CD4-positive, alpha-beta T cell (primary cell): ENCODE measurements around the gene DOK1. TPM values are rescaled to one million over a fixed set of nuclear protein-coding genes. Genes with fewer than 3 reads are reported as not detected.

ENCODE experiments used
- ATAC-seq: fragments of 200-7000 bp; cut with Tn5 transposase; one replicate; pipeline ENCODE4 v1.10.0; 2022; ENCODE audit warnings: mild to moderate bottlenecking; ENCODE audit not compliant: poor library complexity
- CTCF ChIA-PET: fragments of 350-600 bp; sonication (Branson Sonifier 250); formaldehyde crosslinking; loops from one replicate; lab custom pipeline; 2021; ENCODE audit warnings: antibody characterized with exemption, inconsistent platforms; lab: Charles Lee
- POLR2A ChIA-PET: fragments of 350-600 bp; sonication (Branson Sonifier 250); formaldehyde crosslinking; loops from one replicate; lab custom pipeline; 2021; ENCODE audit warnings: antibody characterized with exemption, inconsistent platforms; lab: Charles Lee
- DNase-seq, 14 experiments: peaks; one replicate each; pipeline ENCODE4 v3.0.0-alpha.2; 2013 to 2020; ENCODE audit warnings: mixed read lengths in 2 of 14
- H3K27ac ChIP-seq, 2 donors: one replicate each; pipeline versions ENCODE4 v1.5.1 to v1.7.0; 2013; ENCODE audit warnings: low read length in 2 of 2, low read depth in 1 of 2, mild to moderate bottlenecking in 1 of 2
- H3K27me3 ChIP-seq, 2 experiments: 1 replicate in 1 of 2; 2 replicates in 1 of 2; pipeline versions ENCODE4 v1.6.1 to v1.7.0; 2013; ENCODE audit warnings: low read length in 2 of 2, control low read depth in 1 of 2, mild to moderate bottlenecking in 1 of 2, moderate library complexity in 1 of 2; ENCODE audit not compliant: insufficient read depth in 2 of 2, control insufficient read depth in 1 of 2
- H3K36me3 ChIP-seq: one replicate; pipeline ENCODE4 v1.6.1; 2013; ENCODE audit warnings: low read length, control low read depth; ENCODE audit not compliant: insufficient read depth
- H3K4me1 ChIP-seq: one replicate; pipeline ENCODE4 v1.6.1; 2013; ENCODE audit warnings: low read length, control low read depth; ENCODE audit not compliant: insufficient read depth
- H3K4me3 ChIP-seq: one replicate; pipeline ENCODE4 v1.5.1; 2013; ENCODE audit warnings: mild to moderate bottlenecking, low read length, moderate library complexity
- H3K9me3 ChIP-seq, 2 experiments: 1 replicate in 1 of 2; 2 replicates in 1 of 2; pipeline versions ENCODE4 v1.6.1 to v1.7.0; 2013; ENCODE audit warnings: low read length in 2 of 2, mild to moderate bottlenecking in 2 of 2, control low read depth in 1 of 2, moderate library complexity in 1 of 2; ENCODE audit not compliant: control insufficient read depth in 1 of 2, insufficient read depth in 1 of 2
- H3K27ac Mint-ChIP-seq: one replicate; pipeline ENCODE4 v1.8.0; 2020; ENCODE audit warnings: mixed read lengths
- H3K27me3 Mint-ChIP-seq: one replicate; pipeline ENCODE4 v1.8.0; 2021; ENCODE audit warnings: mixed read lengths
- H3K36me3 Mint-ChIP-seq: one replicate; pipeline ENCODE4 v1.8.0; 2021; ENCODE audit warnings: low read depth, mixed read lengths
- H3K4me1 Mint-ChIP-seq: one replicate; pipeline ENCODE4 v1.8.0; 2021; ENCODE audit warnings: low read depth, mixed read lengths
- H3K4me3 Mint-ChIP-seq: one replicate; pipeline ENCODE4 v1.8.0; 2020; ENCODE audit warnings: mild to moderate bottlenecking, mixed read lengths
- H3K9me3 Mint-ChIP-seq: one replicate; pipeline ENCODE4 v1.8.0; 2020; ENCODE audit warnings: mixed read lengths
- intact Hi-C, 2 experiments: fragments of 100-400 bp; cut with DNase I in 1 of 2; cut with micrococcal nuclease in 1 of 2; formaldehyde crosslinking; loops; one replicate each; pipeline versions ENCODE4 v1.15.1 to v1.9.0; 2023 to 2025; cut with DNase I, micrococcal nuclease
- total RNA-seq, 174 experiments: library from RNA in 2 of 174; stranded (reverse) in 2 of 174; gene quantifications; one replicate each; pipeline ENCODE4 v1.2.3 and lab custom pipeline; 2021 to 2026
- TF ChIP-seq, protein P1 (sequence below): fragments of 200-600 bp; IDR thresholded peaks from one replicate; pipeline ENCODE4 v1.8.0; 2022; ENCODE audit warnings: antibody characterized with exemption, mild to moderate bottlenecking

DOK1 gene
- total RNA-seq, 2 experiments from 2014 or later: 3.4 to 6.0 TPM

- Histone ChIP-seq H3K27ac (no peak overlapping the region), H3K36me3 (no peaks in the 10 kb centered on the region), H3K4me3 (no peak overlapping the region), H3K4me1 (no peaks in the 10 kb centered on the region), H3K9me3 (no peaks in the 10 kb centered on the region), H3K27me3 (peaks cover 8 to 35% of the 10 kb centered on the region in 2 experiments)
- ChIA-PET CTCF (no interaction called here), POLR2A (no interaction called here)
- H3K4me1 Mint-ChIP-seq: no peaks in the 10 kb centered on the region
- no peak overlapping the region for H3K27ac Mint-ChIP-seq
- peaks cover 39% of the 10 kb centered on the region for H3K27me3 Mint-ChIP-seq
- intact Hi-C loops: no loop called here
- H3K9me3 Mint-ChIP-seq: no peaks in the 10 kb centered on the region
- TF ChIP-seq, protein P1, sequence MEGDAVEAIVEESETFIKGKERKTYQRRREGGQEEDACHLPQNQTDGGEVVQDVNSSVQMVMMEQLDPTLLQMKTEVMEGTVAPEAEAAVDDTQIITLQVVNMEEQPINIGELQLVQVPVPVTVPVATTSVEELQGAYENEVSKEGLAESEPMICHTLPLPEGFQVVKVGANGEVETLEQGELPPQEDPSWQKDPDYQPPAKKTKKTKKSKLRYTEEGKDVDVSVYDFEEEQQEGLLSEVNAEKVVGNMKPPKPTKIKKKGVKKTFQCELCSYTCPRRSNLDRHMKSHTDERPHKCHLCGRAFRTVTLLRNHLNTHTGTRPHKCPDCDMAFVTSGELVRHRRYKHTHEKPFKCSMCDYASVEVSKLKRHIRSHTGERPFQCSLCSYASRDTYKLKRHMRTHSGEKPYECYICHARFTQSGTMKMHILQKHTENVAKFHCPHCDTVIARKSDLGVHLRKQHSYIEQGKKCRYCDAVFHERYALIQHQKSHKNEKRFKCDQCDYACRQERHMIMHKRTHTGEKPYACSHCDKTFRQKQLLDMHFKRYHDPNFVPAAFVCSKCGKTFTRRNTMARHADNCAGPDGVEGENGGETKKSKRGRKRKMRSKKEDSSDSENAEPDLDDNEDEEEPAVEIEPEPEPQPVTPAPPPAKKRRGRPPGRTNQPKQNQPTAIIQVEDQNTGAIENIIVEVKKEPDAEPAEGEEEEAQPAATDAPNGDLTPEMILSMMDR: no peak
- H3K36me3 Mint-ChIP-seq: no peaks in the 10 kb centered on the region
- no peak overlapping the region for H3K4me3 Mint-ChIP-seq
- DNase-seq (no peak), ATAC-seq (no peak)
Observed at GRCh38 chr2:74602586-74603281, 48.2 kb downstream of the DOK1 start.

- H3K9me3 Mint-ChIP-seq: no peaks in the 10 kb centered on the region
- TF ChIP-seq, protein P1: no peak
- POLR2A ChIA-PET: no interaction called here
- no peaks in the 10 kb centered on the region for H3K9me3 ChIP-seq
- H3K27ac ChIP-seq: no peak overlapping the region
- H3K4me3 ChIP-seq: no peak overlapping the region
- H3K36me3 Mint-ChIP-seq: no peaks in the 10 kb centered on the region
- no peaks in the 10 kb centered on the region for H3K4me1 ChIP-seq
- no peaks in the 10 kb centered on the region for H3K4me1 Mint-ChIP-seq
- H3K27me3 ChIP-seq: peaks cover 8 to 35% of the 10 kb centered on the region in 2 experiments
- intact Hi-C loops: no loop called here
- ATAC-seq: no peak
- no peak overlapping the region for H3K4me3 Mint-ChIP-seq
- peaks cover 44% of the 10 kb centered on the region for H3K27me3 Mint-ChIP-seq
- no peaks in the 10 kb centered on the region for H3K36me3 ChIP-seq
- H3K27ac Mint-ChIP-seq: no peak overlapping the region
- no peak for DNase-seq
- CTCF ChIA-PET: no interaction called here
Observed at GRCh38 chr2:74603282-74604000, 48.9 kb downstream of the DOK1 start.

DNA sequence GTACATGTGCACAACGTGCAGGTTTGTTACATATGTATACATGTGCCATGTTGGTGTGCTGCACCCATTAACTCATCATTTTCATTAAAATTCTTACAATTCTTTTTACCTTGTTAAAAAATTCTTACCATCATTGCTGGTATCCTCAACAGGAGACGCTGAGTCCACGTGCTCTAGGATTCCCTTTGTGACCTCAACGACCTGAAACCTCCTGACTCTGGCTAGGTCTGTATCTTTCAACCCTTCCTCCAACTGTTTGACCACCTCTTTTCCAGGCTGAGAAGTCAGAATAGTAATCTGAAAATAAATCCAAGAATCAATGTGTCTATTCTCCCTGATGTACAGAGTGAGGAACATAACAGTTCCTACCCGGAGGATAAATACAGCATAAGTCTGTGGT, 52.4 kb downstream of the DOK1 start:
- no peak overlapping the region for H3K27ac ChIP-seq
- no peaks in the 10 kb centered on the region for H3K4me1 ChIP-seq
- peaks cover 12 to 25% of the 10 kb centered on the region in 2 experiments for H3K27me3 ChIP-seq
- ChIA-PET CTCF (no interaction called here), POLR2A (no interaction called here)
- no peak overlapping the region for H3K4me3 ChIP-seq
- DNase-seq (no peak), ATAC-seq (no peak)
- H3K36me3 Mint-ChIP-seq: no peaks in the 10 kb centered on the region
- H3K4me1 Mint-ChIP-seq: no peaks in the 10 kb centered on the region
- intact Hi-C loops: no loop called here
- TF ChIP-seq, protein P1: no peak
- H3K36me3 ChIP-seq: no peaks in the 10 kb centered on the region
- no peaks in the 10 kb centered on the region for H3K9me3 Mint-ChIP-seq
- no peaks in the 10 kb centered on the region for H3K9me3 ChIP-seq
- H3K27ac Mint-ChIP-seq: no peak overlapping the region
- H3K27me3 Mint-ChIP-seq: peaks cover 47% of the 10 kb centered on the region
- H3K4me3 Mint-ChIP-seq: no peak overlapping the region

Other genes with a start within 250 kb of the DOK1 start
- gene SLC4A5, start 211.3 kb upstream of the DOK1 start, total RNA-seq: 10 to 100 TPM in 1 of 2 experiments, 1 to 10 TPM in 1; 7.8 to 10.4 TPM
- gene DCTN1, start 174.4 kb upstream of the DOK1 start, total RNA-seq: 10 to 100 TPM; 51.4 to 60.7 TPM
- 1 to 10 TPM; 2.9 to 3.4 TPM for gene C2orf81, start 133.1 kb upstream of the DOK1 start, total RNA-seq
- 10 to 100 TPM; 21.7 to 25.1 TPM for gene WDR54, start 133.0 kb upstream of the DOK1 start, total RNA-seq
- gene RTKN, start 112.8 kb upstream of the DOK1 start, total RNA-seq: under 1 TPM; 0.20 to 0.27 TPM
- 10 to 100 TPM; 41.3 to 41.8 TPM for gene INO80B, start 99.6 kb upstream of the DOK1 start, total RNA-seq
- 10 to 100 TPM; 79.1 to 80.5 TPM for gene WBP1, start 96.3 kb upstream of the DOK1 start, total RNA-seq
- 10 to 100 TPM; 47.6 to 48.6 TPM for gene MOGS, start 89.3 kb upstream of the DOK1 start, total RNA-seq
- gene MRPL53, start 82.0 kb upstream of the DOK1 start, total RNA-seq: 10 to 100 TPM; 39.5 to 44.3 TPM
- gene CCDC142, start 71.7 kb upstream of the DOK1 start, total RNA-seq: 10 to 100 TPM; 10.2 to 12.4 TPM
- gene TTC31, start 71.6 kb upstream of the DOK1 start, total RNA-seq: 10 to 100 TPM; 20.6 to 26.1 TPM
- gene LBX2, start 55.1 kb upstream of the DOK1 start, total RNA-seq: not detected
- gene PCGF1, start 47.0 kb upstream of the DOK1 start, total RNA-seq: 10 to 100 TPM; 11.6 to 13.8 TPM
- gene TLX2, start 40.3 kb upstream of the DOK1 start, total RNA-seq: under 1 TPM; 0.14 to 0.30 TPM
- gene DQX1, start 28.5 kb upstream of the DOK1 start, total RNA-seq: under 1 TPM in 1 of 2 experiments, not detected in 1; 0.22 TPM
- 100 to 1,000 TPM; 162 to 170 TPM for gene AUP1, start 25.0 kb upstream of the DOK1 start, total RNA-seq
- gene HTRA2, start 24.8 kb upstream of the DOK1 start, total RNA-seq: 10 to 100 TPM; 15.3 to 16.0 TPM
- gene LOXL3, start 778 bp upstream of the DOK1 start, total RNA-seq: under 1 TPM in 1 of 2 experiments, not detected in 1; 0.25 TPM
- not detected for gene M1AP, start 93.6 kb downstream of the DOK1 start, total RNA-seq
- gene SEMA4F, start 99.5 kb downstream of the DOK1 start, total RNA-seq: 1 to 10 TPM; 6.8 to 7.3 TPM